ENCODE results near the gene VTI1A. TPM values are rescaled to one million over a fixed set of nuclear protein-coding genes. Genes with fewer than 3 reads are reported as not detected.
A peak's percentile ranks its signal among the peaks of the same experiment; 100 is the strongest.
"Not testable (repeated sequence)": the region's sequence is repeated elsewhere in the genome, so short reads cannot be mapped to it uniquely, and the experiment has no call there.

Gene VTI1A
- total RNA-seq: 26.7 to 34.6 TPM (median 27.8 TPM) in 3 replicates

- Mint-ChIP-seq H3K36me3 (peaks cover 5% of the 10 kb centered on the region), H3K4me3 (peak within 1 kb of the TSS; percentile 82), H3K27me3 (ENCODE audit: low read depth) (no peaks in the 10 kb centered on the region), H3K4me1 (peaks cover 20% of the 10 kb centered on the region), H3K9me3 (no peaks in the 10 kb centered on the region), H3K27ac (peak within 1 kb of the TSS; percentile 80)
- no peak for TF ChIP-seq CTCF (IDR thresholded peaks at IDR 0.05; ENCODE audit: unreplicated experiment)
- peak; percentile 51 to 81 for DNase-seq (ENCODE audit: low spot score in 2 of 2, unreplicated experiment in 2 of 2)
Observed at GRCh38 chr10:112446855-112447619, at the start of gene VTI1A, which contains the start of gene ZDHHC6. VTI1A (plus strand) TSS chr10:112447215; CDS start chr10:112447374, 159 bp downstream. ZDHHC6 (minus strand) TSS chr10:112446914; CDS start chr10:112445436, 1,478 bp downstream.

GRCh38 chr10:112397592-112397991 is 49.4 kb upstream of the VTI1A start:
- Mint-ChIP-seq H3K4me3 (no peak overlapping the region), H3K27me3 (ENCODE audit: low read depth) (peaks cover 24% of the 10 kb centered on the region), H3K4me1 (no peaks in the 10 kb centered on the region), H3K36me3 (no peaks in the 10 kb centered on the region), H3K9me3 (no peaks in the 10 kb centered on the region), H3K27ac (no peak overlapping the region)
- TF ChIP-seq CTCF (IDR thresholded peaks at IDR 0.05; ENCODE audit: unreplicated experiment): no peak
- DNase-seq (ENCODE audit: low spot score in 2 of 2, unreplicated experiment in 2 of 2): no peak

- Mint-ChIP-seq H3K27ac (no peak overlapping the region), H3K4me1 (no peaks in the 10 kb centered on the region), H3K36me3 (no peaks in the 10 kb centered on the region), H3K27me3 (ENCODE audit: low read depth) (peaks cover 47% of the 10 kb centered on the region), H3K4me3 (no peak overlapping the region), H3K9me3 (peaks cover 3% of the 10 kb centered on the region)
- no peak for DNase-seq (ENCODE audit: low spot score in 2 of 2, unreplicated experiment in 2 of 2)
- TF ChIP-seq CTCF (IDR thresholded peaks at IDR 0.05; ENCODE audit: unreplicated experiment): no peak
Observed at GRCh38 chr10:112402917-112403316, 44.1 kb upstream of the VTI1A start.

- no peak overlapping the region for H3K27ac Mint-ChIP-seq
- TF ChIP-seq CTCF (IDR thresholded peaks at IDR 0.05; ENCODE audit: unreplicated experiment): no peak
- H3K4me1 Mint-ChIP-seq: no peaks in the 10 kb centered on the region
- H3K36me3 Mint-ChIP-seq: no peaks in the 10 kb centered on the region
- H3K9me3 Mint-ChIP-seq: peaks cover 3% of the 10 kb centered on the region
- H3K27me3 Mint-ChIP-seq (ENCODE audit: low read depth): peaks cover 54% of the 10 kb centered on the region
- DNase-seq (ENCODE audit: low spot score in 2 of 2, unreplicated experiment in 2 of 2): no peak
- no peak overlapping the region for H3K4me3 Mint-ChIP-seq
Observed at GRCh38 chr10:112404617-112405016, 42.4 kb upstream of the VTI1A start.

GRCh38 chr10:112406806-112407205 is 40.2 kb upstream of the VTI1A start:
- H3K36me3 Mint-ChIP-seq; H3K4me1 Mint-ChIP-seq; H3K27ac Mint-ChIP-seq; DNase-seq (ENCODE audit: low spot score in 2 of 2, unreplicated experiment in 2 of 2); H3K9me3 Mint-ChIP-seq; H3K4me3 Mint-ChIP-seq: not testable (repeated sequence)
- H3K27me3 Mint-ChIP-seq (ENCODE audit: low read depth): peaks cover 65% of the 10 kb centered on the region

GRCh38 chr10:112407696-112408095 is 39.3 kb upstream of the VTI1A start:
- H3K4me3 Mint-ChIP-seq: no peak overlapping the region
- H3K9me3 Mint-ChIP-seq: peaks cover 3% of the 10 kb centered on the region
- H3K36me3 Mint-ChIP-seq: no peaks in the 10 kb centered on the region
- H3K4me1 Mint-ChIP-seq: no peaks in the 10 kb centered on the region
- TF ChIP-seq CTCF (IDR thresholded peaks at IDR 0.05; ENCODE audit: unreplicated experiment): no peak
- H3K27me3 Mint-ChIP-seq (ENCODE audit: low read depth): peaks cover 62% of the 10 kb centered on the region
- DNase-seq (ENCODE audit: low spot score in 2 of 2, unreplicated experiment in 2 of 2): no peak
- no peak overlapping the region for H3K27ac Mint-ChIP-seq
